Peyer's patch (tissue), 4 donors: ENCODE data around the gene MCOLN2.

ENCODE experiments used
- CTCF ChIP-seq, 6 experiments: fragments of 450-650 bp in 4 of 6; fragments of 200-600 bp in 2 of 6; sonication (generic) in 1 of 6; IDR thresholded peaks; one replicate each; pipeline ENCODE4 v1.5.1; 2017 to 2019; ENCODE audit warnings: antibody characterized with exemption in 6 of 6, mild to moderate bottlenecking in 3 of 6, moderate library complexity in 1 of 6
- POLR2A ChIP-seq, 2 donors: fragments of 450-650 bp; IDR thresholded peaks; one replicate each; pipeline ENCODE4 v1.5.1; 2017; ENCODE audit warnings: antibody characterized with exemption in 2 of 2, mild to moderate bottlenecking in 2 of 2, moderate library complexity in 2 of 2

DNA sequence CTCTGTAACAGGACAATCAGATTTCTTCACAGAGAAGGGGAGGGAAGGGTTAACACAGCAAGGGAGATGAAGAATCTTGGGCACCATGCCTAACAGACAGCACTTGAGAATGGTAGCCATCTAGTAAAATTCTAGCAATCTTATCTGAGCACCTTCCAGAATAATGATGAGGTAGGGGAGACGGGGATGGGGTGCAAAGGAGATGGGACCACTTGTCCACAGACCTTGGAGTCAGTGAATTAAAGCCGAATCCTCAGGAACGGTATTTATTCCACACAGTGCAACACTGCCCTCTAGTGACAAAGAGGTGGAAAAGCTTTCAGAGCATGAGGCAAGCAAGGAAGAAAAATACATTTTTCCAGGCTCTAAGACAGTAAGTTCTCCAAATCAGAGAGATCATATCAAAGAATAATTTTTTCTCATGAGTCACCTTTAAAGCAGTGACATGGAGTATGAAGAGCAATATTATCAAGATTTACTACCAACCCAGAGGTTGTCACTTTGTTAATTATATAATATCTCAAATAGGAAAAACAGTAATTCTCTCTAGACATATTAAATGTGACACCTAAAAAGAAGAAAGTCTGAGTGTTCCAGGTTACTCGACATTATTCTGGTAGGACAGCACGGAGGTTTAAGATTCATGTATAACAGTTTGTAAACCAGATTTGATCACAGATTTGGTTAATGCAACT, 60.6 kb downstream of the MCOLN2 start:
- TF ChIP-seq CTCF (IDR thresholded peaks at IDR 0.05): peak; percentile 75 to 95 (median 92)
- no peak for TF ChIP-seq POLR2A (IDR thresholded peaks at IDR 0.05)
